ENCODE data around the gene EHBP1L1.
A peak's percentile ranks its signal among the peaks of the same experiment; 100 is the strongest.

Gene EHBP1L1

GRCh38 chr11:65591939-65592857 lies 16.3 kb downstream of the EHBP1L1 start:
- no peaks in the 10 kb centered on the region for H3K27me3 Mint-ChIP-seq
- no peaks in the 10 kb centered on the region for H3K9me3 Mint-ChIP-seq
- H3K36me3 Mint-ChIP-seq, result no peaks in the 10 kb centered on the region
- H3K4me3 Mint-ChIP-seq, result no peak overlapping the region
- H3K27ac Mint-ChIP-seq, result no peak overlapping the region
- H3K4me1 Mint-ChIP-seq, result peaks cover 26% of the 10 kb centered on the region

GRCh38 chr11:65592858-65593517 lies 17.1 kb downstream of the EHBP1L1 start:
- H3K36me3 Mint-ChIP-seq, result no peaks in the 10 kb centered on the region
- H3K27ac Mint-ChIP-seq, result no peak overlapping the region
- peaks cover 19% of the 10 kb centered on the region for H3K4me1 Mint-ChIP-seq
- no peaks in the 10 kb centered on the region for H3K27me3 Mint-ChIP-seq
- no peak overlapping the region for H3K4me3 Mint-ChIP-seq
- H3K9me3 Mint-ChIP-seq, result no peaks in the 10 kb centered on the region

- Mint-ChIP-seq H3K36me3 (no peaks in the 10 kb centered on the region), H3K27ac (no peak overlapping the region), H3K4me1 (peaks cover 11% of the 10 kb centered on the region)
Measured at GRCh38 chr11:65593518-65594414, 17.9 kb downstream of the EHBP1L1 start.

GRCh38 chr11:65595131-65595530 lies 19.3 kb downstream of the EHBP1L1 start:
- H3K9me3 Mint-ChIP-seq, result no peaks in the 10 kb centered on the region

More at GRCh38 chr11:65593518-65594414, 17.9 kb downstream of the EHBP1L1 start:
- Mint-ChIP-seq H3K9me3 (no peaks in the 10 kb centered on the region), H3K4me3 (no peak overlapping the region), H3K27me3 (no peaks in the 10 kb centered on the region)

GRCh38 chr11:65595543-65596281 lies 19.9 kb downstream of the EHBP1L1 start, which contains the start of gene KCNK7:
Gene KCNK7 (minus strand): TSS chr11:65595800. CDS start chr11:65595772, 28 bp downstream.
- peak within 1 kb of the TSS; percentile 55 for H3K27ac Mint-ChIP-seq
- H3K27me3 Mint-ChIP-seq, result no peaks in the 10 kb centered on the region
- no peak within 1 kb of the TSS for H3K4me3 Mint-ChIP-seq
- H3K4me1 Mint-ChIP-seq, result peaks cover 10% of the 10 kb centered on the region
- H3K36me3 Mint-ChIP-seq, result no peaks in the 10 kb centered on the region
- no peaks in the 10 kb centered on the region for H3K9me3 Mint-ChIP-seq

More at GRCh38 chr11:65595131-65595530, 19.3 kb downstream of the EHBP1L1 start:
- Mint-ChIP-seq H3K27ac (no peak overlapping the region), H3K36me3 (no peaks in the 10 kb centered on the region), H3K4me3 (no peak overlapping the region), H3K4me1 (peaks cover 10% of the 10 kb centered on the region), H3K27me3 (no peaks in the 10 kb centered on the region)

- H3K27me3 Mint-ChIP-seq, result no peaks in the 10 kb centered on the region
- no peaks in the 10 kb centered on the region for H3K9me3 Mint-ChIP-seq
- H3K4me3 Mint-ChIP-seq, result no peak overlapping the region
- H3K36me3 Mint-ChIP-seq, result no peaks in the 10 kb centered on the region
- H3K4me1 Mint-ChIP-seq, result peaks cover 13% of the 10 kb centered on the region
- no peak overlapping the region for H3K27ac Mint-ChIP-seq
Measured at GRCh38 chr11:65596520-65596919, 20.7 kb downstream of the EHBP1L1 start.

GRCh38 chr11:65598258-65598699 lies 22.4 kb downstream of the EHBP1L1 start:
- Mint-ChIP-seq H3K9me3 (no peaks in the 10 kb centered on the region), H3K27ac (no peak overlapping the region), H3K4me1 (peaks cover 13% of the 10 kb centered on the region), H3K27me3 (no peaks in the 10 kb centered on the region), H3K4me3 (no peak overlapping the region), H3K36me3 (no peaks in the 10 kb centered on the region)

- Mint-ChIP-seq H3K4me3 (no peak overlapping the region), H3K4me1 (peaks cover 13% of the 10 kb centered on the region), H3K9me3 (no peaks in the 10 kb centered on the region), H3K36me3 (no peaks in the 10 kb centered on the region), H3K27me3 (no peaks in the 10 kb centered on the region), H3K27ac (no peak overlapping the region)
Measured at GRCh38 chr11:65599216-65599954, 23.5 kb downstream of the EHBP1L1 start.

- H3K4me3 Mint-ChIP-seq, result no peak overlapping the region
- no peak overlapping the region for H3K27ac Mint-ChIP-seq
- peaks cover 11% of the 10 kb centered on the region for H3K4me1 Mint-ChIP-seq
- no peaks in the 10 kb centered on the region for H3K9me3 Mint-ChIP-seq
- no peaks in the 10 kb centered on the region for H3K36me3 Mint-ChIP-seq
- no peaks in the 10 kb centered on the region for H3K27me3 Mint-ChIP-seq
Measured at GRCh38 chr11:65599955-65600246, 24.0 kb downstream of the EHBP1L1 start.

GRCh38 chr11:65604258-65604657 lies 28.4 kb downstream of the EHBP1L1 start:
- H3K4me1 Mint-ChIP-seq, result peaks cover 10% of the 10 kb centered on the region
- no peaks in the 10 kb centered on the region for H3K27me3 Mint-ChIP-seq
- H3K27ac Mint-ChIP-seq, result no peak overlapping the region
- no peaks in the 10 kb centered on the region for H3K9me3 Mint-ChIP-seq
- H3K4me3 Mint-ChIP-seq, result no peak overlapping the region
- H3K36me3 Mint-ChIP-seq, result no peaks in the 10 kb centered on the region

- H3K36me3 Mint-ChIP-seq, result no peaks in the 10 kb centered on the region
- no peak overlapping the region for H3K4me3 Mint-ChIP-seq
- no peaks in the 10 kb centered on the region for H3K27me3 Mint-ChIP-seq
- no peaks in the 10 kb centered on the region for H3K9me3 Mint-ChIP-seq
- no peak overlapping the region for H3K27ac Mint-ChIP-seq
- peaks cover 32% of the 10 kb centered on the region for H3K4me1 Mint-ChIP-seq
Measured at GRCh38 chr11:65606876-65607613, 31.2 kb downstream of the EHBP1L1 start.

GRCh38 chr11:65607614-65608426 lies 32.0 kb downstream of the EHBP1L1 start:
- no peaks in the 10 kb centered on the region for H3K9me3 Mint-ChIP-seq
- no peak overlapping the region for H3K27ac Mint-ChIP-seq
- H3K4me3 Mint-ChIP-seq, result no peak overlapping the region
- H3K36me3 Mint-ChIP-seq, result peaks cover 2% of the 10 kb centered on the region
- no peaks in the 10 kb centered on the region for H3K27me3 Mint-ChIP-seq
- peaks cover 38% of the 10 kb centered on the region for H3K4me1 Mint-ChIP-seq

- Mint-ChIP-seq H3K4me3 (no peak overlapping the region), H3K27ac (peak overlapping the region; percentile 3)
Measured at GRCh38 chr11:65609229-65609628, 33.4 kb downstream of the EHBP1L1 start.

More at GRCh38 chr11:65609229-65609628, 33.4 kb downstream of the EHBP1L1 start:
- Mint-ChIP-seq H3K9me3 (no peaks in the 10 kb centered on the region), H3K36me3 (peaks cover 2% of the 10 kb centered on the region), H3K4me1 (peaks cover 44% of the 10 kb centered on the region), H3K27me3 (no peaks in the 10 kb centered on the region)

Data from activated naive CD4-positive, alpha-beta T cell treated with anti-CD3 and anti-CD28 coated beads, Interleukin-2, amount 50 U/mL, for 24 hours (primary cell).